GM18861 (cell line): ENCODE data around the gene CALU.

Experiments used
- ATAC-seq: cut with Tn5 transposase; IDR thresholded peaks from one replicate; pipeline ENCODE4 v1.9.1; 2021; ENCODE audit not compliant: unreplicated experiment

The CALU gene

DNA sequence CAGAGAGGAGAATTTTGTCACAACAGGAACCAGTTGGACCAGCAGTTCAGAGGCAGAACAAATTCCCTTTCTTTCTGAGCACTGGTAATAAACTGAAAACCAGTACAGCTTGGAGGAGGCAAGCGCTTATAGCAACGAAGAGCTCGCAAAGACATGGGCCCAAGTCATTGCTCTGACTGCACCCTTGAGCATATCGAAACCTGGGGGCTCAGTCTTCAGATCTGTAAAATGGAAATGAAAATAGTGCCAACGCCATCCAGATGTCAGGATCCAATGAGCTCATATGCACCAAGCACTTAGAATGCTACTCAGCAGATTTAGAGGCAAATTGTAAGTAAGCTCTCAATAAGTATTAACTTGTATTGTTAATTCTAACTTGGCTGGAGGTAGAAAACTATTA, 14.4 kb upstream of the CALU start:
- ATAC-seq, result no peak

DNA sequence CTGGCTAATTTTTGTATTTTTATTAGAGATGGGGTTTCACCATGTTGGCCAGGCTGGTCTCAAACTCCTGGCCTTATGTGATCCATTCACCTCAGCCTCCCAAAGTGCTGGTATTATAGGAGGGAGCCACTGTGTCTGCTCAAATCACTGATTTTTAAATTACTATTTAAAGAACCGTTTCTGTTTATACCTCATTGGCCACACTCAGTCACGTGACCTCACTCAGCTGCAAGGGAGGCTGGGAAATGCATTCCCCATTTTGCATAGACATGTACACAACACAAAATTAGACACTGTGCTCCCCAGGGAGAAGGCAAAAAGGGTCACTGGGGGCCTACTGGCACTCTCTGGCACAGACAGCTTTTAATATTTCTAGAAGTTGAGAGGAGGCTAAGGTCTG, 13.6 kb upstream of the CALU start:
- no peak for ATAC-seq

DNA sequence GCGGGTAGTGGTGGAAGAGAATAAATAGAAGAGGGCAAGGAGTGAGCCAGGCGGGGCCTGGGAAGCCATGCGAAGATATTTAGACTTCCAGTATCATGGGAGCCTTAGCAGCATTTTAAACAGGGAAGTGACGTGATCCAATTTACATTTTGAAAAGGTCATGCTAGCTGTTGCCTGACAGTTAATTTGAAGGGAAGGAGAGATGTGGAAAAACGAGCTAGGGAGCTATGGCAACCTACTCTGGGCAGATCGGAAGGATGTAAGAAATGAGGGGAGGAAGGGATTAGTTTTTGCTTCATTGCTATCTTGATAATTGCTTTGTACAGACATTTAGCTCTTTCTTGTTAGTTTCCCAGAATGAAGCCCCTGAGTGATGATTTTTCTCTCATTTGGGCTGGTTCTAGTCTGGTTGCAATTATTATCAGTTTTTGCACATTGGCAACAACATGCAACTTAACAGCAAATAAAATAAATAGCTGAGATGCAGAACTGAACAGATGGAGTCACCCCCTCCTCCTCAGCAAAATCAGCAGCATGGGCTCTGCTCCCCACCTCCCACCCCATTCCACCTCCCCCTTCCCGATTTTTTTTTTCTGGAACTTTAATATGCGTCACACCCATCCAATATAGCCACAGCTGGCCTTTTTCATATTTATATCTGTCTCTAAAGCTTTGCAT, 13.0 kb upstream of the CALU start:
- no peak for ATAC-seq

DNA sequence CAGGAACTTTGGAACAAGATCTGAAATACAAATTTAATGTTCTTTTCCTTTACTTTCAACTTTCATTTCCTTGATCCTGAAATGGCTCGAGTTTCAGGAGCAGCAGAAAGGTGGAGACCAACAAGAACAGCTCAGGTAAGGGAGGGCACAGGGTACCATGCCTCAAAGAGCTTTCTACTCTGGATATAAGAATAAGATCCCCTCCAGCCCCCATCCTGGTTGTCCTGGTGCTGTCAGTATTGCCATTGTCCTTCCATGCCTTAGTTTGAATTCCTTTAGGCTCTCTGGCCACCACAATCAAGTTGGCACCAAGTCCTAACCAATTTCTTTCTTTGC, 12.5 kb upstream of the CALU start:
- no peak for ATAC-seq

DNA sequence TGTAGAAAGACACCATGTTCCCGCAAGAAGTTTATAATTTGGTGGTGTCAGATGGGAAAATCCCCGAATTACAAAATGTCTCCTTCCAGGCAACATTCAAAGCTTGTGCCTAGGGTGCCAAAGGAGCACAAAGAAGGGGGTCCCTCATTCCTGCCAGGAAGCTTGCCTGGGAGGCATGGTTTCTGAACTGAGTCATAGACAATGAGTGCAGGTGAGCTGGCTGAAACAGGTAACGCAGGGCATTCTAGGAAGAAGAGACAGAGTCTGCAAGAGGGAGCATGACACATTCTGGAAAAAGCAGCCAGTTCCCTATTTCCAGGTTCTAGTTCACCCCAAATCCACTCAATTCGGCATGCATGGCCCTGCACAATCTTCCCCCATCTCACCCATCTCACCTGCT, 11.9 kb upstream of the CALU start:
- no peak for ATAC-seq

DNA sequence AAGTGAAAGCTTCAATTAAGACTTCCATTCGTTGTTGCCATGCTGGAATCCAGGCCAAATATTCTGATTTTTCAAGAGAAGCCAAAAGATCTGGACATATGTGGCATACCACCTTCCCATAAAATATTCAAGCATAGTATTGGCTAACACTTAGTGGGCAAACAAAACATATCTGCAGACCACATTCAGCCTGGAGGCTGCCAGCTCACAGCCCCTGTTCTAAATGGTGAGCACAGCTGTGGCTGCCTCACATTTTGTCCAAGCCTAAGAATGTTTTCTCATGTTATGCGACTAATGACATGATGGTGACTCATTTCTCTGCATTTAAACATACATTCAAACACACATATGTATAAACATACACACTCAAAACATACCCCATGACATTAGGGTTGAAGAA, 10.6 kb upstream of the CALU start:
- ATAC-seq, result no peak

DNA sequence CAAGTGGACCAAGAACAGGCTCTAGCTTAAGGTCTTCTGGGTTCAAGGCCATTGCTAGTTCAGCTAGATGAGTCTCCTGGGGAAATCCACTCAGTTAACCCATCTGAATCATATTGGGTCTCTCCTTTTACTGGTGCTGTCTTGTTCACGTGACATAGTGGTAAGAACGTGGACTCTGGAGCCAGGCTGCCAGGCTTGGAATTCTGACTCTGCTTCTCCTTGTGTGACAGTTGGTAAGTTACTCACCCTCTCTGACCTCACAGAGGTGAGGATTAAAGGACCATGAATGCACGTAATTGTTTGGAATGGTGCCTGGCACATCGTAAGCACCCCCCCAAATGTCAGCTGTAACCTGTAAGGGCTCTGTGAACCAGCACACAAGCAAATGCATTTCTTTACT, 9.7 kb upstream of the CALU start:
- no peak for ATAC-seq

DNA sequence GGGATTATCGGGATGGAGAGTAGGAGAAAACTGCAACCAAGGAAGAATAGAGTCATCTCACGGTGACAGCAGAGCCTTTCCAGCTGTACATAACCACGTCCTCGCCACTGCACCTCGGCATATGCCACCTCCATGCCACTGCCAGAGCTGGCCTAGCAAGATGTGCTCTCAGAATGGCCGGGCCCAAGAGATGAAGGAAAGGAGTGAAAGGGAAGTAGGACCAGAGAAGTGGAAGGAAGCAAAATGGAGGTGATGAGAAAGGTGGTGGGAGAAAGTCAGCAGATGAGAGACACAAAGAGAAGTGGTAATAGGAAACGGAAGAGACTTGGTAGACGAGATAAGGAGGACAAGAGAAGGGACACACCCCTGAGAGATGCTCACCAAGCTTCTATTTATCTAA, 8.0 kb upstream of the CALU start:
- no peak for ATAC-seq

DNA sequence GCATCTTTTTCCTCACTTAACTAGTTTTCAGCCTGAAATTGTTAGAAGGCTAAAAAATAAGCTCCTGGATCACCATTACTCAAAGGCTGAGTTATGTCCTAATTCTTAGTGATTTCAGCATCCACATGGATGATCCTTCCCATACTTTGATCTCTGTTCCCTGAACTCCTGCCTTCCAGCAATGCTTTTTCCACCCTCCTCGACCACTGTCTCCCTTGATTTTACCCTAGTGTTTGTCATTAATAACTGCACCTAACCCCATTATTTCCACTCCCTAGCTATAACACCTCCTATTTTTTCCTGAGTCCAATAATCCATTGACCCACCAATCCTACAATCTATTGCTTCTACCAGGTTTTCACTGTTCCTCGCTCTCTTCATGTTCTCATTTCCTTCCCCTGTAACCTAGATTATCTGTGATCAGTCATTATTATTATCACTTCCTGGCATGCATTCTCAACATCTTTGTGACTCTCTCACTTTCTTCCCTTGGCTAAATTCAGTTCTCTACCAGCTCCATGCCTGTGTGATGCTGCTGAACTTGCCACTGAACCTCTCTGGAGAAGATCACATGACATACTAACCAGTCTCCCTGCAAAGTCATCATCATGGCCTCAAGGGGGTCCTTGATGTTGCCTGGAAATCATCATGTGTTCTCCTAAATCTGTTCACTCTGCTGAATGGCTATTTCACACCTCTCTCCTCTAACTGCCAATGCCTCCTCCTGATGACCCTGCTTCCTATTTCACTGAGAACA, 6.5 kb upstream of the CALU start:
- no peak for ATAC-seq

DNA sequence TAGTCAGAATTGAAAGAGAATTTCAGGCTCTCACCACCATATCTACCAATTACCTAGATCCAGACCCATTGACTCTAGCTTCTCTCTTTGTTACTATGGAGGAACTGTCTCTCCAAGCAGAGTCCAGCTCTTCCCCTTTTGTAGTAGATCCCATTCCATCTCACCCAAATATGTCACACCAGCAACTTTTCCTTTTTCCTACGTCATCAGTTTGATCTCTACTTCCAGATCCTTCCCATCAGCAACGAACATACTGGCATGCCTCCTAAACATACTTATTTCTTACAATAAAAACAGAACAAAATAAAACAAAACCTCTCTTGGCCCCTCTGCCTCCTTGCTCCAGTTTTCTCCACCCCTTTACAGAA, 5.9 kb upstream of the CALU start:
- ATAC-seq, result no peak

DNA sequence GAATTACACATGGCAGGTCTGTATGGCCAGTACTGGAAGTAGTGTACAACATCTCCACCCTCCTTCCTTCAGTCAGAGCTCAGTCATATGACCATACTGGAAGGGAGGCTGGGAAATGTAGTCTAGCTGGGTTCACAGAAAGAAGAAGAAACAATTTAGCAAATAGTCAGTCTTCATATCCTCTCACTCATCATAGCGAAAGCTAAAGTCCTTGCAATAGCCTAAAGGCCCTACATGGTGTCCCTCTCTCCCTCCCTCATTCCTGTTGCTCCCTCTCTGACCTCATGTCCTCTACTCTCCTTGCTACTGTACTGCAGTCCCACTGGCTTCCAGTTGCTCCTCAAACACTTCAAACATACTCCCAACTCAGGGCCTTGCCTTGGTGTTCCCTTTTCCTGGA, 4.3 kb upstream of the CALU start:
- no peak for ATAC-seq

DNA sequence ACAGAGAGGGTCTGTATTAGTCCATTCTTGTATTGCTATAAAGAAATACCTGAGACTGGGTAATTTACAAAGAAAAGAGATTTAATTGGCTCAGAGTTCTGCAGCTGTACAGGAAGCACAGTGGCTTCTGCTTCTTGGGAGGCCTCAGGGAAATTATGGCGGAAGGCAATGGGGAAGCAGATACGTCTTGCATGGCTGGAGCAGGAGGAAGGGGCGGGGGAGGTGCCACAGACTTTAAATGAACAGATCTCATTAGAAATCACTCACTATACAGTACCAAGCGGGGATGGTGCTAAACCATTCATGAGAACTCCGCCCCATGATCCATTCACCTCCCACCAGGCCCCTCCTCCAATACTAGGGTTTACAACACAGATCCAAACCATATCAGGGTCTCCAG, 3.7 kb upstream of the CALU start:
- no peak for ATAC-seq

DNA sequence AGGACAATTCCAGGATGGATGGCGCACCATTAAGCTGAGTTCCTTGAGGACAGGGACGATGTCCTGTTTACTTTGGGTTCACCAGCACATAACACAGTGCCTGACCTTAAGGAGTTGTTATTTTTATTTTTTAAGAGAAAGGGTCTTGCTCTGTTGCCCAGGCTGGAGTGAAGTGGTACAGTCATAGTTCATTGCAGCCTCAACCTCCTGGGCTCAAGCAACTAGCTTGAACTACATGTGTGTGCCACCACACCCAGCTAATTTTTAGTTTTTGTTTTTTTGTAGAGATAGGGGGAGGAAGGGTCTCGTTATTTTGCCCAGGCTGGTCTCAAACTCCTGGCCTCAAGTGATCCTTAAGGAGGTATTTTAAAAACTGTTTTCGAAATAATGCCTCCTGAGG, 1.7 kb upstream of the CALU start:
- ATAC-seq, result no peak

DNA sequence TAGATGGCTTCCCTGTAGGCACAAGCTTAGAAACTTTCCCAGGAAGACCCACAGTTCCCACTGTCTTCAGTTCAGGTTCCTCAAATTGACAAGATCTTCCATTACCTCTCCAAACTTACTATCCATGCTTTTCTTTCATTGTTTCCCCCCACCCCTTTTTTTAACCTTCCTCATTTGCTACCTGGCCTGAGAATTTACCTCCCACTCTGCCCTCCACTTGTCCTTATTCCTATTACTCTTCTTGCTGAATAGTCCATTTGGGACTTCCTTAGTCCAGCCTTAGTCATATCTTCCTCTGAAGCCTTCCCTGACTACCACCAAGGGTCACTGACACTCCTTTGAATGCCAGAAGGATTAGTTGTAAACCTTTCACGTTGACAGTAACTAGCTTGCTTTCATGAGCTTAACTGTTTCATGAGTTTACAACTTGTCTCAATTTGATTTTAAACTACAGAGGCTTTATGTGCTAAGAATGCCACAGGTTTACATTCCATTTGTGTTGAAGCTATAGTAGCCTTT, 1.2 kb upstream of the CALU start:
- no peak for ATAC-seq

DNA sequence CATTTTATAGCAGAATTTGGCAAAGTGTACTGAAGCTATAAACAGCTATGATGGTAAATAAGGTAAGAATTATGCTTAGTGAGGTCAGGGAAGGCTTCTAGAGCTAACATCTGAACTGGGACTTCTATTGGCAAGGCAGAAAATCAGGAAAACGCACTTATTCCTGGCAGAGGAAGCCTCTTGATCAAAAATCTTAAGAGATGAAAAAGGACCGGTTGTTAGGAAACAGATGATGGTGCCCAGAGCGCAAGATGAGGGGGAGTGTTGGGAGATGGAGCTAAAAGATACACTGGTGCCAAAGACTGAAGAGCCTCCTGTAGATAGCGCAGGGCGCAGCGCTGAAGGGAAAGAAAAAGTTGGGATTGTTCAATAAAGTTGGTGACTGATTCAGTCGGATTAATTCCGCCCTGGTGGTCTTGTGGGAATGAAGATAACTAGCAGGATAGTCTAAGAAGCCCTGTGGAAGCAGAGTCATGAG, 550 bp upstream of the CALU start:
- ATAC-seq, result no peak

DNA sequence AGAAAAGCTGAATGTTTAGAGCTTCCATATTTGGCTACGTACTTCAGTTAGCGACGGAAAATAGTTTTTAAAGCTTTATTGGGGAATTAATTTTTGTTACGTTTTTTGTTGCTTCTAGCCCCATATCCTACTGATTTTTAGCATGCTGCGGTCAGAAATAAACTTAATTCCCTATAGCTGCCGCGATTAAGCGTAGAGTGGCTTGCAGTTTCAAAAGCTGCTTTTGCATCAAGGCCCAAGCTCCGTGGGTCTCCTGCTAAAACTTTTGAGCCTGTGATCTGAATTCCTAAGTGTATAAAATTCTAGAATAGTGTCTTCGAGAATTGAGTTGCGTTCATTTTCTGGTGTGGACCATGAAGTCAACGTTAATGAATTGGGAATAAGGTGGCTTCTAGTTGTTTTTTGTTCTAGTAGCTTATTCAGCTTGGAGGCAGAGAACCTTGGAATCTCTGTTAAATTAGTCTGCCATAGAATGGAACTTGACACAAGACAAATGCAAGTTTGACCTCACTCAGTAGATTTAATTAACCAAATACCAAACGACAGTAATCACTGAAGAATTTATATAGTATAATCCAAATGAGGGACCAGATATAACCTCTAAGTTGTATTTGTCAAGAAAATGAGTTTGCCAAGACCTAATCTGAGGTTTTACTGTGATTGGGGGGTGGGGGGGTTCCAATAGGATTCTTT, 977 bp downstream of the CALU start:
- ATAC-seq, result no peak

DNA sequence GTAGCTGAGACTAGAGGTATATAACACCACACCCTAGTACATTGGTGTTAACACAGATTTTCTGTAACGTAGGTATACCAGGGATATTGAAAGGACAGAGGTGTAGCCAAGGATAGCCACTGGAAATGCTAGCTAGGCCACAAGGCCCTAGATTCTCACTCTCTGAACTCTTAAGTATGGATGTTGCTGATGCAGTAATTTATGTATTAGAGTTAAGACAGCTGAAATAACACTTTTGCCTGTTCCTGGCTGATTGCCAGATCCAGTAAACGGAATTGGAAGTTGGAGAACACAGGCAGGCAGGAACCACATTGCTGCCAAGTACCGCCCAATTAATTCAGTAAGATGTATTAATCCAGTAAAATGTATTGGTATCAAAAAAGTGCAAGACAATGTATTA, 1.8 kb downstream of the CALU start:
- ATAC-seq, result no peak

DNA sequence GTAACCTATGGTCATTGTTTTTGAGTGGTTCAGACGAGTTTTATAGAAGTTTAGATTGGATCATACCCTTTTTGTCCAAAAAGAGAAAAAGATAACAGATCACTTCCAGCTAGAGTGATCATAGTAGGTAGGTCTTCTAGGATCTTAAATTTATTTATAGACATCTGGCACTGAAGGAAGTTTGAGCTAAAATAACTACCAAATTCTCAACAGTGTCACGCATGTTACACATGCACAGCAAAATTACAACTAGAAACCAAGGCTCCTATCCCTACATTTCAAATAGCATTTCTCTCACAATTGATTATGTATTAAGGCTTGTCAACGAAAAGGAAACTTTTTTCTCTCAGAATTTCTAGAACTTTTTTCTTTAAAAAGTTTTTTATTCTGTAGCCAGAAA, 2.3 kb downstream of the CALU start:
- no peak for ATAC-seq

DNA sequence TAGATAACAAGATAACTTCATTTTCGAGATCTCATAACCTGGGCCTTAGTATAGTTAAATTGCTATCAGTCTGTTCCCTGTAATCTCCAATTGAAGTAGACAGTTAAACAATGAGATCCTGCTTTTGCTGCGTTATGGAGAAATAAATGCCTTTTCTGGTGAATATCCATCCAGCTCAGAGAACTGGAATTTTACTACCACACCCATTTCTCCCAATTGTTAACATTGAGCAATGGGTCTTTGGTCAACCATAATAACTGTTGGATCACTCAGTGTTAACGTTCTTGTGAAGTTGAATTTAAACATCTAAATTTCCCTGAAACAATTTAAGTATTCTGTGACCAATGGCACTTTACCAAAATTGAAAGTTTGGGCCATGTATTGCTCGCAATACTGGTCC, 3.0 kb downstream of the CALU start:
- no peak for ATAC-seq

DNA sequence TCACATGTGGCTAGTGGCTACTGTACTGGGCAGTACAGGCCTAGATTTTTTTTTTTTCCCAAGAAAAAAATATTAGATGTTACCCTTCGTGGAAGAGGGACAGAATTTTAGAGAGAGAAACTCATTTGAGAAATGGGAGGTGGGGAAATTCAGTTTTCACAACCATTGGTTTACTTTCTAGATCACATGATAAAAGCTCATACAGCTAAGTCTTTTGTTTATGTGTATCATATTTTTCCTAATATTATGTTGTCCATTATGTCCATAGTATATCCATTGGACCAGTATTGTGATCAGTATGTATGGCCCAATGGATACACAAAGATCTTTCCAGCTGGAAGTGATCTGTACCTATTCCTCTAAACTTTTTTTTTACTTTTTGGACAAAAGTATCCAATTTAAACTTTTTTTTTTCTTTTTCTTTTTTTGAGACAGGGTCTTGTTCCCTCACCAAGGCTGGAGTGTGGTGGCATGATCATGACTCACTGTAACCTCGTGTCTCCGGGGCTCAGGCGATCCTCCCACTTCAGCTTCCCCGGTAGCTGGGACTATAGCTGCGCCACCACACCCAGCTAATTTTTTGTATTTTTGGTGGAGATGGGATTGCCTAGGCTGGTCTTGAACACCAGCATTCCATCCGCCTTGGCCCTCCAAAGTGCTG, 4.1 kb downstream of the CALU start:
- no peak for ATAC-seq

DNA sequence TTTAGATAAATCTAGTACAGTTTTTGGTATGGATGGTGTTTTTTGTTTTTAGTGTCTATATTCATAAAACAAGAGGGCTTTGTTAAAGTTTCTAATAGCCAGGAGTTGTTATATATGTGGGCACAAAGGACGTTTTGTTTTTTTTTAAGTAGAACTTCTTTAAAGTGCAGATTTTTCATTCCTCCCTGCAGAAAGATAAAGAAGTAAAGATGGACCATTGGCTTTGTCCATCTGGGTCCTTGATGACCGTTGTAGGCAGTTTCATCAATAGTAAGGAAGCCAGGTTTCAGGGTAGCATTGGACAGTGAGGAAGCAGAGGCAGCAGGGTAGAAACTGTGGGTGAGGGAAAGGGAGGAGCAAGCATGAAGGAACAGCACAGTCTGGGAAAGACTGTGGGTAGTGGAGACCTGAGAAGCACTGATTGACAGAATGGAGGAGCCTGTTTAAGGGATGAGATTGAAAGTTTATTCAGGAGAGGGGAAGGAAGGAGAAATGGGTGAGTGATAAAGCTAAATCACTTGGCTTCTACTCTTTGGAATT, 5.3 kb downstream of the CALU start:
- no peak for ATAC-seq
